A549 (cell line): ENCODE measurements around the gene CINP. TPM values are rescaled to one million over a fixed set of nuclear protein-coding genes. Genes with fewer than 3 reads are reported as not detected.
A peak's percentile ranks its signal among the peaks of the same experiment; 100 is the strongest.

ENCODE experiments used
- ATAC-seq, 2 experiments: fragments of 200-7000 bp in 1 of 2; fragments of >200 bp in 1 of 2; cut with Nextera tagmentation in 1 of 2; cut with Tn5 transposase in 1 of 2; 3 replicates each; pipeline versions ENCODE4 v1.8.0 to v1.9.1; 2018 to 2020; ENCODE audit warnings: mild to moderate bottlenecking in 1 of 2, moderate library complexity in 1 of 2
- CTCF ChIA-PET: fragments of 300-600 bp; sonication (Branson Sonifier 250); formaldehyde crosslinking; extraction: SDS; loops from one replicate; lab custom pipeline; 2021; ENCODE audit warnings: antibody characterized with exemption, inconsistent platforms; lab: Yijun Ruan, JAX
- POLR2A ChIA-PET: fragments of 350-600 bp; formaldehyde crosslinking; extraction: SDS; loops from one replicate; lab custom pipeline; 2021; ENCODE audit warnings: antibody characterized with exemption, inconsistent platforms; lab: Yijun Ruan, JAX
- DNase-seq, 2 experiments: peaks; one replicate each; pipeline versions ENCODE4 v3.0.0 to v3.0.0-alpha.2; 2011 to 2016; ENCODE audit warnings: low read depth in 1 of 2, low spot score in 1 of 2
- FAIRE-seq: peaks from 2 replicates; lab custom pipeline; 2011; peaks lifted over from hg19 to GRCh38; lab: Jason Lieb, UNC
- H3K27ac ChIP-seq, 2 experiments: fragments of >200 bp; sonication (Bioruptor Twin); formaldehyde crosslinking; 3 replicates each; pipeline ENCODE4 v1.5.1; 2016 to 2017
- H3K4me1 ChIP-seq: fragments of >200 bp; sonication (Bioruptor Twin); formaldehyde crosslinking; 3 replicates; pipeline ENCODE4 v1.6.1; 2016
- H3K4me2 ChIP-seq: fragments of >200 bp; sonication (Bioruptor Twin); formaldehyde crosslinking; 3 replicates; pipeline ENCODE4 v1.6.1; 2016
- H3K4me3 ChIP-seq: fragments of >200 bp; sonication (Bioruptor Twin); formaldehyde crosslinking; 3 replicates; pipeline ENCODE4 v1.5.1; 2016
- H3K9me3 ChIP-seq: fragments of >200 bp; sonication (Bioruptor Twin); formaldehyde crosslinking; 3 replicates; pipeline ENCODE4 v1.6.1; 2016
- CEBPB ChIP-seq, 2 experiments: fragments of >200 bp in 1 of 2; sonication (Bioruptor Twin) in 1 of 2; formaldehyde crosslinking in 1 of 2; IDR thresholded peaks; 2 replicates each; pipeline ENCODE4 v1.6.1; 2012 to 2016
- CHD2 ChIP-seq: fragments of 150-350 bp; IDR thresholded peaks from 2 replicates; pipeline ENCODE4 v1.6.1; 2014; ENCODE audit warnings: low read length; ENCODE audit not compliant: partially characterized antibody
- HMGXB4 ChIP-seq: fragments of 250-450 bp; sonication (Bioruptor Pico); IDR thresholded peaks from 2 replicates; pipeline ENCODE4 v1.5.0; 2021; ENCODE audit warnings: mild to moderate bottlenecking, moderate library complexity, borderline replicate concordance
- HOXB13 ChIP-seq: fragments of 250-450 bp; sonication (Bioruptor Pico); IDR thresholded peaks from 2 replicates; pipeline ENCODE4 v1.5.0; 2020; ENCODE audit warnings: low read depth, mild to moderate bottlenecking, moderate library complexity
- KDM1A ChIP-seq: fragments of 200-600 bp; sonication (generic); IDR thresholded peaks from 2 replicates; pipeline ENCODE4 v1.6.1; 2016; ENCODE audit warnings: low read depth, mild to moderate bottlenecking
- NFE2L2 ChIP-seq: fragments of 150-350 bp; conservative IDR thresholded peaks from 2 replicates; pipeline ENCODE4 v1.6.1; 2014; ENCODE audit warnings: low read length
- NR3C1 ChIP-seq: fragments of >200 bp; sonication (Bioruptor Twin); formaldehyde crosslinking; IDR thresholded peaks from 3 replicates; pipeline ENCODE4 v1.6.1; 2017
- PHF8 ChIP-seq: fragments of 200-600 bp; sonication (generic); IDR thresholded peaks from 2 replicates; pipeline ENCODE4 v1.6.1; 2016; ENCODE audit warnings: low read depth, mild to moderate bottlenecking, antibody characterized with exemption, moderate library complexity, borderline replicate concordance
- RAD21 ChIP-seq, 2 experiments: fragments of >200 bp in 1 of 2; sonication (Bioruptor Twin) in 1 of 2; formaldehyde crosslinking in 1 of 2; IDR thresholded peaks in 1 of 2; conservative IDR thresholded peaks in 1 of 2; 2 replicates in 1 of 2; 3 replicates in 1 of 2; pipeline ENCODE4 v1.6.1; 2012 to 2018; ENCODE audit warnings: inconsistent platforms in 1 of 2
- RNF2 ChIP-seq: fragments of 200-600 bp; sonication (generic); IDR thresholded peaks from 2 replicates; pipeline ENCODE4 v1.6.1; 2016; ENCODE audit warnings: low read depth, mild to moderate bottlenecking, antibody characterized with exemption, moderate library complexity, borderline replicate concordance
- USF2 ChIP-seq: fragments of 450-650 bp; IDR thresholded peaks from 2 replicates; pipeline ENCODE4 v1.6.1; 2014; ENCODE audit warnings: antibody characterized with exemption
- WGBS: methylation state at CpG from one replicate; pipeline ENCODE4 v1.1.6; 2017; ENCODE audit errors: missing lambda C conversion rate; 5-methylcytosine and 5-hydroxymethylcytosine counted together
- polyA plus RNA-seq, 4 experiments: library from polyadenylated mRNA; depleted of rRNA in 3 of 4; stranded (reverse); fragments of >200 nt; fragmentation: RNase III in 1 of 4; extraction: RNeasy Plus Mini Kit Qiagen cat#74134 plus additional on column Dnase treatment in 1 of 4; gene quantifications; 2 replicates in 3 of 4; 3 replicates in 1 of 4; pipeline ENCODE4 v1.2.3, GENCODE V29; 2011 to 2017
- TF ChIP-seq, protein P1 (sequence below): fragments of >200 bp; sonication (Bioruptor Twin); formaldehyde crosslinking; IDR thresholded peaks from 3 replicates; pipeline ENCODE4 v1.5.1; 2016

CINP gene
- polyA plus RNA-seq, 2 of the 4 experiments (the other 2 are of a cell fraction): 59.9 to 74.6 TPM

DNA sequence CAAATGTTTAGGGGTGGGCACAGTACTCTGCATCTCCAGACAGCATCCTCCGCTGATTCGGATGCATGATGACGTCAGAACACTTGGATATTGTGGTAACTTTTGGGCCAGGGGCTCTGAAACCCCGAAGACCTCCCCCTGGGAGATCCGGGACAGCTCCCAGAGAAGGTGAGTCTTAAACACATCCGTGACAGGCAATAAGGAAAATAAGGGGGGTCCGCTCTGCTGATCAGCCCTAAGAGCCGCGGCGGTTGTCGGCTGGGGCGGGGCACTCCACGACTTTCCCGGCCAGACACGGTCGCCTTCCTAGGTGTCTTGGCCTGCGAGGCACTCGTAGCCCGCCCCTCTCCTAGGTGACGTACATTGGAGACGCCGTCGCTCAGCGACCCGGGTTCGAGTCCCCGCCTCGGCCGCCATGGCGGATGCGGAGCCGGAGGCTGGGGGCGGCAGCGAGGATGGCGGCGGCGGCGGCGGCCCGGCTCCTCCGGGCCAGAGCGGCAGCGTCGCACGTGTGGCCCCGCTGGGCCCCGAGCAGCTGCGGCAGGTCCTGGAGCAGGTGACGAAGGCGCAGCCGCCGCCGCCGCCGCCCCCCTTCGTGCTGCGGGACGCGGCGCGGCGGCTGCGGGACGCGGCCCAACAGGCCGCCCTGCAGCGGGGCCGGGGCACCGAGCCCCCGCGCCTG is 43.2 kb downstream of the CINP start, which contains the start of gene ZNF839 (continued):
- TF ChIP-seq HMGXB4 (CRISPR knock-in tag) (no peak), CEBPB (IDR thresholded peaks at IDR 0.05) (0 out of 4 replicates have a peak, but pooled peaks of 1 of the 2 experiments have one; percentile 0)
- TF ChIP-seq, protein P1, sequence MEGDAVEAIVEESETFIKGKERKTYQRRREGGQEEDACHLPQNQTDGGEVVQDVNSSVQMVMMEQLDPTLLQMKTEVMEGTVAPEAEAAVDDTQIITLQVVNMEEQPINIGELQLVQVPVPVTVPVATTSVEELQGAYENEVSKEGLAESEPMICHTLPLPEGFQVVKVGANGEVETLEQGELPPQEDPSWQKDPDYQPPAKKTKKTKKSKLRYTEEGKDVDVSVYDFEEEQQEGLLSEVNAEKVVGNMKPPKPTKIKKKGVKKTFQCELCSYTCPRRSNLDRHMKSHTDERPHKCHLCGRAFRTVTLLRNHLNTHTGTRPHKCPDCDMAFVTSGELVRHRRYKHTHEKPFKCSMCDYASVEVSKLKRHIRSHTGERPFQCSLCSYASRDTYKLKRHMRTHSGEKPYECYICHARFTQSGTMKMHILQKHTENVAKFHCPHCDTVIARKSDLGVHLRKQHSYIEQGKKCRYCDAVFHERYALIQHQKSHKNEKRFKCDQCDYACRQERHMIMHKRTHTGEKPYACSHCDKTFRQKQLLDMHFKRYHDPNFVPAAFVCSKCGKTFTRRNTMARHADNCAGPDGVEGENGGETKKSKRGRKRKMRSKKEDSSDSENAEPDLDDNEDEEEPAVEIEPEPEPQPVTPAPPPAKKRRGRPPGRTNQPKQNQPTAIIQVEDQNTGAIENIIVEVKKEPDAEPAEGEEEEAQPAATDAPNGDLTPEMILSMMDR: no peak
- TF ChIP-seq, all 56 proteins: peak for 9

DNA sequence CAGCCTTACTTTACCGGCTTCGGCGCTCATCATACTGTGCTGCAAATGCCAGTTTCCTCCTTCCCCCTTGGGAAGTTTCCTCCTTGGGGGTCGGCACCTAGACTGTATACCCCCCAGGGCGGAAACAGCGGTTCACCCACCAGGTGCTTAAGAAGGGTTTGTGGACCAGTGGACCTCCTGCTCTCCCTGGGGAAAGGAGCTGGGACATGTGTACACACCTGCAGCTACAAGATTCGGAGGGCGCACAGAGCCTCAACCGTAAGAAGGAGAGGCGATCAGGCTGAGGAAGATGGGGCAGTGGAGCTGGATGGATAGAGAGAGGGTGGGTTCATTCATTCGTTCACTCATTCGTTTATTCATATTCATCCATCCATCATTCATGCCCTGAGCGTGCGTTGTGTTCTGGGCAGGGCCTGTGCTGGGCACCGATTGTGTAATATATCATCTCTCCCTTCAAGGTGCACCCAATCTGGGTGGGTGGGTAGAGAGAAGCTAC is 43.9 kb downstream of the CINP start:
- CTCF ChIA-PET: interaction anchor here (1.0 to 8.8 kb wide), 8 partner anchors 10 to 358 kb away, joined by 3 to 100 read pairs (median 18); partner anchors contain the start of gene MOK
- H3K4me1 ChIP-seq: peaks cover 40% of the 10 kb centered on the region
- POLR2A ChIA-PET: no interaction called here
- H3K4me2 ChIP-seq: peak overlapping the region; percentile 90
- peak; percentile 23 to 74; a peak in 2 of 4 replicates for TF ChIP-seq CEBPB (IDR thresholded peaks at IDR 0.05)
- no peak for TF ChIP-seq HOXB13 (CRISPR knock-in tag)
- no peaks in the 10 kb centered on the region for H3K9me3 ChIP-seq
- DNase-seq (no peak), FAIRE-seq (no peak), ATAC-seq (no peak)
- 71% methylated on average over 15 of the region's 15 CpGs for WGBS
- H3K4me3 ChIP-seq: peak overlapping the region; percentile 94
- H3K27ac ChIP-seq: peak overlapping the region; percentile 98 to 99

DNA sequence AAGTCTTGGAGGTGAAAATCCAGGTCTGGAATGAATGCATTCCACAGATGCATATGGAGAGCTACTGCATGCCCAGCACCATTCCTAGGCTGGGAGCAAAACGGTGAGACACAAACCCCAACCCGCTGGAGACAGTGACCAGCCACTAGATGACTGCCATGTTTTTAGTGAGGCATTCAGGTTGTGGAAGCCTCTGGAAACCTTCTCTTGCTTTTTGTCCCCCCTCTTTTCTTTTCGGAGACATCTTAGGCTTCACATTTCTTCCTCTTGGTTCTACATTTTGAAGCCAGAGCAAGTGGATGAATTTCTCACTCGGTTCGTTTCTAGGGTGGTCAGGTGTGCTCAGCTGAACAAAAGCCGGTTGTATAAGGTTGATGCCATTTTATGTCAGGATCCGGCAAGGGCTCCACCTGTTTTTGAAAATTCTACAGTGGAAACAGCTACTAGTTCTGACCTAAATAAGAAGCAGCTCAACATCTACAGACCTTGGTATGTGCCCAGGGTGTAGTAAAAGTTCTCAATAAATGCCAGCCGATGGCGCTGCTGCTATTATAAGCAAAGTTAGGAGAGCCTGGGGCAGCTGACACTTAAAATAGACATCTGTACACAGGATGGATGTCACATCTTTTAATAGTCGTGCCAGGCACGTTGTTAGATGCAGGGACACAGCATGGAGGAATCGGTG is 45.0 kb downstream of the CINP start:
- no peaks in the 10 kb centered on the region for H3K9me3 ChIP-seq
- CTCF ChIA-PET: interaction anchor here (0.6 to 8.8 kb wide), 29 partner anchors 8 to 473 kb away, joined by 3 to 100 read pairs (median 6); partner anchors contain the start of gene MOK
- ATAC-seq (peak in 1 of 2 experiments; percentile 6; a peak in 2 of 6 replicates), FAIRE-seq (no peak), DNase-seq (peak in 1 of 2 experiments; percentile 68)
- TF ChIP-seq KDM1A (no peak), RNF2 (no peak), CHD2 (no peak), PHF8 (0 out of 2 replicates have a peak, but pooled peaks have one; percentile 9), NFE2L2 (no peak), NR3C1 (no peak), USF2 (no peak), RAD21 (conservative IDR thresholded peaks at IDR 0.05 in 1 of 2, IDR thresholded peaks at IDR 0.05 in 1 of 2) (peak in 1 of 2 experiments; percentile 29; a peak in 1 of 5 replicates)
- TF ChIP-seq, protein P1: no peak
- peak overlapping the region; percentile 90 for H3K4me2 ChIP-seq
- POLR2A ChIA-PET: interaction anchor here (0.7 kb wide), 2 partner anchors 45 to 1431 kb away, joined by 3 to 4 read pairs; partner anchors contain the start of genes CINP and TECPR2
- H3K4me3 ChIP-seq: peak overlapping the region; percentile 51
- peak overlapping the region; percentile 79 to 99 for H3K27ac ChIP-seq
- WGBS: 23% methylated on average over 12 of the region's 12 CpGs
- H3K4me1 ChIP-seq: peaks cover 37% of the 10 kb centered on the region
